ENCODE data around the gene IL31RA.

The IL31RA gene

DNA sequence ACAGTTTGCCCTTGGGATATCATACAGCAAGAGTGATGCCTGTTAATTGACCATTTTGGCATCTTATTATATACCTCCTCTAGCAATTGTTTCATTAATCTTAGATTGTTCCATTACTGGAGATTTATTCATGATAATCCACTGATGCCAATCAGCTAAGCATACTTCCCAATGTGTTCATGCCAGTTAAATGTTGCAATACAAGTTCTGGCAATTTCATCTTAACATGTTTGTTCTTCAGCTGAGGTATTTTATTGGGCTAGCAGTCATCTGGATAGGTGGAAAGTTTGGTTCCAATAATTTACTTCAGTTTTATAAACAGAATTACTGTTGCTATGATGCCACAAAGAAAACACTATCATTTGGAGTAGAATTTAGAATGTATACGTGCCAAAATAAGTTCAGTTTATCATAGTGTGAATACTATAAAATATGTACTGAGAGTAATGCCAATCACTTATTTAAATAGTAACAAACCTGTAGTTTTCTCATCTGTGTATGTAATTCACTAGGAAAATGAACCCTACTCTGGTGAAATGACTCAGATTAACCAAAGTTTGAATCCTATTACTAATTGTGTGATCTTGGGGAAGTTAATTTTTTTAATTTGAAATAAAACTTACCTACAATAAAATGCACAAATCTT lies 27.9 kb upstream of the IL31RA start:
- ChIA-PET POLR2A (no interaction called here), CTCF (no interaction called here)
- TF ChIP-seq, protein P1, sequence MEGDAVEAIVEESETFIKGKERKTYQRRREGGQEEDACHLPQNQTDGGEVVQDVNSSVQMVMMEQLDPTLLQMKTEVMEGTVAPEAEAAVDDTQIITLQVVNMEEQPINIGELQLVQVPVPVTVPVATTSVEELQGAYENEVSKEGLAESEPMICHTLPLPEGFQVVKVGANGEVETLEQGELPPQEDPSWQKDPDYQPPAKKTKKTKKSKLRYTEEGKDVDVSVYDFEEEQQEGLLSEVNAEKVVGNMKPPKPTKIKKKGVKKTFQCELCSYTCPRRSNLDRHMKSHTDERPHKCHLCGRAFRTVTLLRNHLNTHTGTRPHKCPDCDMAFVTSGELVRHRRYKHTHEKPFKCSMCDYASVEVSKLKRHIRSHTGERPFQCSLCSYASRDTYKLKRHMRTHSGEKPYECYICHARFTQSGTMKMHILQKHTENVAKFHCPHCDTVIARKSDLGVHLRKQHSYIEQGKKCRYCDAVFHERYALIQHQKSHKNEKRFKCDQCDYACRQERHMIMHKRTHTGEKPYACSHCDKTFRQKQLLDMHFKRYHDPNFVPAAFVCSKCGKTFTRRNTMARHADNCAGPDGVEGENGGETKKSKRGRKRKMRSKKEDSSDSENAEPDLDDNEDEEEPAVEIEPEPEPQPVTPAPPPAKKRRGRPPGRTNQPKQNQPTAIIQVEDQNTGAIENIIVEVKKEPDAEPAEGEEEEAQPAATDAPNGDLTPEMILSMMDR (IDR thresholded peaks at IDR 0.05; ENCODE audit: control extremely low read depth, extremely low read depth, low read depth, missing control alignments): no peak
- no peak for DNase-seq (ENCODE audit: extremely low spot score)

DNA sequence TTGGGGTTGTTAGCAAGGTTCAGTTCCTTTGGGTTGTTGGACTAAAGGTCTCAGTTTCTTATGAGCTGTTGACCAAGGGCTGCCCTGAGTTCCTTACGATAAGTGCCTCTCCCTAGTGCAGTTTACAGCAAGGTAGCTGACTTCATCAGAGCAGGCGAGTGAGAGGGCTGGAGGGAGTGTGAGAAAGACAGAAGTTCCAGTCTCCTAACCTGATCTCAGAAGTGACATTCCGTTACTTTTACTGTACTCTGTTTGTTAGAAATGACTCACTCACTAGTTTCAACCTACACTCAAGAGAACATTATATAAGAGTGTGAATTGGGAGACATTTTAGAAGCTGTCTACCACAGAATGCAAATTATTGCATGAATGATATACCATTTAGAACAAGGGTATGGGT lies 21.2 kb upstream of the IL31RA start:
- CTCF ChIA-PET: interaction anchor here (0.7 kb wide), 1 partner anchor 9 kb away, joined by 4 read pairs; no protein-coding TSS in a partner anchor

DNA sequence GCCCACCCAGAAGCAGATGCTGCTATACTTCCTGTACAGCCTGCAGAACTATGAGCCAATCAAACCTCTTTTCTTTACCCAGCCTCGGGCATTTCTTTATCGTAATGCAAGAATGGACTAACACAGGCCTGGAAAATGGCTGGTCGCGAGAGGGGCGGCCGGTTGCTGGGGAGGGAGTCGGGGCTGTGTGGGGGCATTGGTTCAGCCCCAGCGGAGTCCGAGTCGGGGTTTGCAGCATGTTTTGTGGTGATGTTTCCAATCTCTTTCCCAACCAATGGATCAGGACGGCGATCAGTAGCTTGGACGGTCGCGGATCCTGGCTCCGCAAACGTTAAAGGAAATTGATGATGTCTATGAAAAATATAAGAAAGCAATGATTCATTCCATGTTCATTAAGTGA lies 18.7 kb upstream of the IL31RA start:
- CTCF ChIA-PET: no interaction called here

More for the DNA sequence above, 21.2 kb upstream of the IL31RA start:
- no peak for DNase-seq (ENCODE audit: extremely low spot score)
- TF ChIP-seq, protein P1 (IDR thresholded peaks at IDR 0.05; ENCODE audit: control extremely low read depth, extremely low read depth, low read depth, missing control alignments): no peak
- POLR2A ChIA-PET: no interaction called here

DNA sequence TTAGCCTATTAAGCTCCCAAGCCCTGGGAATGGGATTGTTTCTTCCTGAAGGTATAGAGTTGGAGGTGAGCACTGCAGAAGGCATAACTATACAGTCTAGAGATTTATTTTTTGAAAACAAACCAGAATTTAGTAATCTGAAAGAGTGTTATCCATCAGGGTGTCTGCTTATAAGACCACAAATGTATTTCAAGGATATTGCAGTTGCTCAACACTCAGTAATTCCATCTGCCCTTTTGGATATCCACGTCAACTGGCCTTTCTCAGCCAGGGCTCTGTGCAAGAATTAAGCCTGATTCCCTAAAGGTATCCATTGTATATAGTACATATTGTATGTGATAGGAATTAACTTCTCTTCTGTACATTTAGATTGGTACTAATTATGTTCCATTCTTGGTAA lies 15.0 kb upstream of the IL31RA start:
- DNase-seq (ENCODE audit: extremely low spot score): no peak
- CTCF ChIA-PET: no interaction called here
- POLR2A ChIA-PET: no interaction called here
- TF ChIP-seq, protein P1 (IDR thresholded peaks at IDR 0.05; ENCODE audit: control extremely low read depth, extremely low read depth, low read depth, missing control alignments): no peak

More for the DNA sequence above, 18.7 kb upstream of the IL31RA start:
- POLR2A ChIA-PET: no interaction called here
- DNase-seq (ENCODE audit: extremely low spot score): no peak
- TF ChIP-seq, protein P1 (IDR thresholded peaks at IDR 0.05; ENCODE audit: control extremely low read depth, extremely low read depth, low read depth, missing control alignments): no peak

DNA sequence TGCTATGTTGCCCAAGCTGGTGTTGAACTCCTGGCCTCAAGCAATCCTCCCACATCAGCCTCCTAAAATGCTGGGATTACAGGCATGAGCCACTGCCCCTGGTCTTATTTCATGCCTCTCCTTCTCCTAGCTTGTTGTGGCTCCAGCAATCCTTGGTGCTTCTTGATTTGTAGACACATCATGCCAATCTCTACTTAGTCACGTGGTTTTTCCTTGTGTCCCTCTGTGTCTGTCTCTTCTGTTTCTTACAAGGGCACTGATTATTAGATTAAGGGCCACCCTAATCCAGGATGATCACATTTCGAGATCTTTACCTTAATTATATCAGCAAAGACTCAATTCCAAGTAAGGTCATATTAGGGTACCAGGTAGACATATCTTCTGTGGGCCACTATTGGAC lies 9.2 kb upstream of the IL31RA start:
- DNase-seq (ENCODE audit: extremely low spot score): no peak
- POLR2A ChIA-PET: no interaction called here
- CTCF ChIA-PET: no interaction called here
- TF ChIP-seq, protein P1 (IDR thresholded peaks at IDR 0.05; ENCODE audit: control extremely low read depth, extremely low read depth, low read depth, missing control alignments): no peak

DNA sequence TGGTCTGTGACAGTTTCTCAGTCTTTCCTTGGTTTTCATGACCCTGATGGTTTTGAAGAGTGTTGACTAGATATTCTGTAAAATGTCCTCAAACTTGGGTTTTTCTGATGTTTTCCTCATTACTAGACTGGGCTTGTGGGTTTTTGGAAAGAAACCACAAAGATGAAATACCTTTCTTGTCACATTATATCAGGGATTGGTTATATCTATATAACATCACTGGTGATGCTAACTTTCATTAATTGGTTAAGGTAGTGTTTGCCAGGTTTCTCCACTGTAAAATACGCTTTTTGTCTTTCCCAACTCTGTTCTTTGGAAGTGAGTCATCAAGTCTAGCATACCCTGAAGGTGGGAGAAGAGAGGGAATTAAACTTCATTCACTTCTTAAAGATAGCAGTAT lies 3.3 kb upstream of the IL31RA start:
- DNase-seq (ENCODE audit: extremely low spot score): no peak
- TF ChIP-seq, protein P1 (IDR thresholded peaks at IDR 0.05; ENCODE audit: control extremely low read depth, extremely low read depth, low read depth, missing control alignments): no peak
- ChIA-PET POLR2A (no interaction called here), CTCF (no interaction called here)
